HG02798 (cell line): Measurements from ENCODE around the gene NAB2.

ENCODE experiments used
- ATAC-seq: cut with Tn5 transposase; IDR thresholded peaks from one replicate; pipeline ENCODE4 v1.9.1; 2021; ENCODE audit warnings: mild to moderate bottlenecking; ENCODE audit not compliant: unreplicated experiment, poor library complexity

NAB2 gene

DNA sequence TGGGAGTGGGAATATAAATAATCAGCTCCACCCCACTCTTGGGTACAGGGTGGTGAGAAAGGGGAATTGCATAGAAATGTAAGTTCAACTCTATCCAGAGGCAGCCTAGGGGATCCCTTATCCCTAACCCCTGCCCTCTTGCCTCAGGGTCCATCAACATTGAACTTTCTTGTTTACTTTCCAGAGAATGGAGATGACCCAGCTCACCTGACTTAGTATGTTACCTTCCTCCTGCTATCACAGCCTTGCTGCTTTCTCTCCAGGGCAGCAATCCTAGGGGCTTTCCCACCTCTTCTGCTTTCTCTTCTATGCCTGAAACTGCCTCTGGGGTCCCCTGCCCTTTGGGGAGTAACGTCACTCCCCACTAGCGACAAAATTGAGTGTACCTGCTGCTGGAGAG lies 42.0 kb downstream of the NAB2 start:
- no peak for ATAC-seq

DNA sequence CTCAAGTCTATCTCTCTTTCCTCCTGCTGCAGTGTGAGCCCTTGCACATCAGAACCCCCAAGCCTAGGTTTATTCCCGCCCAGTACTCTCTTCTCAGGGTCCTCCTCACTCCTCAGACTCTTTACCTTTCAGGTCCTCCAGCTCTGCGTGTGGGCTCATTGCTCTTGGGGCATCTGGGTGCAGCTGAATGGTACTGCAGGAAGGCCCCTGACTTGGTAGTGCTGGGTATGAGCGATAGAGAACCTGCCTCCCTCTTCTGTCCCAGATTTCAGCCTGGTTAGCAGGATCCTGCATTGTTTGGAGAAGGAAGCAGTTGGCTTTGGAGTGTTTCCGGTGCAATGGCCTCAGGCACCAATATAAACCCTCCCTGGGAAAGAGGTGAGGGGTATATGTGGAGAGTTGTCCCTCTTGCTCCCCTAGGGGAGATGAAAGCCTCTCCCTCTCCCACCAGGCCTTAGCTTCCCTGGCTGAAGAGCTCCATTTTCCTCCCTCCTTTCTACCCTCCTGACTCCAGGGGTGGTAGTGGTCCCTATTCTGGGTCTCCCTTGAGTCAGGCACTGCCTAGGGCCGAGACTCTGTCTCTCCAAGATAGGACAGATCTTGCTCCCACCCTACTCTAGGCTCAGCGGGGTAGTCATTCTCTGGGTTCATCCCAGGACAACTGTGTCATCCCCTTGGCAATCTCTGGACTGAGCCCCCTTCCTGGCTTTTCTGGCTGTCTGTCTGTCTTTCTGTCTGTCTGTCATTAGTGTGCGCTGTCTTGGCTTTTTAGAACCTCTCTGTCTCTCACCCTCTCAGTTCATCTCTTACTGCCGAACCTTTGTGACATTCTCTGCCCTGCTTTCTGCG lies 43.2 kb downstream of the NAB2 start:
- no peak for ATAC-seq

DNA sequence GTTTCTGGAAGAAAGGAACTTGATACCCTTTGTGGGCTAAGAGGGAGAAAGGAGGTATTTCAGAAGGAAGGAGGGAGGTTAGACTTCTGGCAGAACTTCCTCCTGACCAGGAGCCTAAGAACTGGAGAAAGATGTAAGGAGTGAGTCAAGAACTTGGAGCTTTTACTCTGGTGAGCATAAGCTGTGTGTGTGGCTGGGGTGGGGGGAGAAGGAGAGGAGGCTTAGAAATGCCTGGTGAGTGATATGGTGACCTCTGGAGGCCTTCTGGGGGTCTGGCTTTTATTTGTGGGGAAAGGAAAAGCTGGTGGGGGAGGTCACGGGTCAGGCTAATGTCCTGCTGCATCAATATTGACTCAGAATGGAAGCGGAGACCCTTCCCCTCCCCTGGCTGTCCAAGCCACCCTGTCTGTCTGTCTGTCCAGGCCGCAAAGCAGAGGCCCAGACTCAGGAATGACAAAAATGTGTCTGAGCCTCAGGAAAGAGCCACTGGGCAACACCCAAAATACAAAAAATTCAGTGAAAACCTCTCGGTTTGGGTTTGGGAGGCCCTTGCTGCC lies 44.2 kb downstream of the NAB2 start:
- ATAC-seq = no peak

DNA sequence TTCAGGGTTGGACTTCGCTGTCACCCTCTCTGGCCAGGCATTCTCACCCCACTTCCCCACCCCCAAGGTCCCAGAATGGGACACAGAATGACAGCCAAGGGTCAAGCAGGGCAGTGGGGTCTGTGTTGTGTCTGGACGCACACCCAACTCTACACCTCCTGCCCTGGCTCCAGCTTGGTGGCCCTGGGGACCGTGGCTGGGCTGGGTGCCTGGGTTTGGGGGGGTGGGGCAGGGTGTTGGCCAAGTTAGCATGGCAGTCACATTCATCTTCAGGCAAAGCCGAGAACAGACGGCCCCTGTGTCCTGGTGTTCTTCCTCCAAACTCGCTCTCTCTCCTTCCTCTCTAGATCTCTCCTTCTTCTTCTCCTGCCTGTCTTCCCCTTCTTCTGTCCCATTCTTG lies 45.0 kb downstream of the NAB2 start:
- no peak for ATAC-seq

DNA sequence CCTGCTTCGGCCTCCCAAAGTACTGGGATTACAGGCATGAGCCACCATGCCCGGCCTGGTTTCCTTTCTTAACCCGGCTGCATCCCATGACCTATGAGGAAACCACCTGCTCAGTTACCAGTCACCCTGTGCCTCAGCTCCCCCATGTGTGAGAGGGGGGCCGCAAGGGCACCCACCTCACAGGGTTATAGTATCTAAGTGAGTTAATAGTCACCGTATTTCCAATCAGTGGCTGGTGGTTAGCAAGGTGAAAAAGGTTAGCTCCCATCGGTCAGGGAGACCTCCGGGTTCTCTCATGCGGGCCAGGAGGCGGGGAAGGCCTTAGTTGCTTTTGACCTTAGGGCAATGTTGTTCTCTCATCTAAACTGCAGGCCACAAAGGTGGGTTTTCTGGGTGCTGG lies 46.0 kb downstream of the NAB2 start:
- no peak for ATAC-seq

DNA sequence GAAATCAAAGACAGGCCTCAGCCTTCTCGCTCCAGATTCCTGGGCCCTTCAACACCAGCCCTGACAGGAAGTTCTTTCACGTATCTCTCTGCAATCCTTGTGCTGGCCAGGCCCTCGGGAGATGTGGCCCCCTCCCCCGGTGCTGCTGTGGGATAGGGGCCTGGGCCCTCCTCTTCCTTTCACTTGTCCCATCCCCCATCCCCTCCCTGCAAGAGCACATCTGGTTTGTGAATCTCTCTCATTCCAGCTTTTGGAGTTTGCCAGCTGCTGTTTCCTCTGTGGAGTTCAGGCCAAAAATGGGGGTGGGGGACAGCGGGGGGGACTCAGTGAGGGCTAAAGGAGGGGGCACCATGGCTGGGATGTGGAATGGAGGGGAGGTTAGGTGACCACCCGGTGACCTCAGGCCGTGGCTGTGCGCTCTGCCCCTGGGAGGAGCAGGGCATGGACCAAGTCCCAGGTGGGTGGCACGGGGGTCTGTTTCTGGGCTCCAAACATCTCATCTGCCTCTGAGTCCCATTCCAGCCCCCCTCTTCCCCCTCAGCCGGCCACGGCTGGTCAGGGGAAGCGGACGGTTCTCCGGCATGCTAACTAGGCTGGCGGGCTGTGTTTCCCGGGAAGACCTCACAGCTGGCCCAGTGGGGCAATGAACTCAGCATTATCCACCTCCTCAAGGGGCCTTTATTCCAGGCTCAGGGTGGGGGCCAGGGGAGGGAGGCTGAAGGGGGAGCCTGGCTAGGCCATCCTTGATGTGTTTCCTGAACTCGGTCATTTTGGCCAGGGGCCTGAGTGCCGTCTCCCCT lies 46.8 kb downstream of the NAB2 start:
- ATAC-seq = no peak

DNA sequence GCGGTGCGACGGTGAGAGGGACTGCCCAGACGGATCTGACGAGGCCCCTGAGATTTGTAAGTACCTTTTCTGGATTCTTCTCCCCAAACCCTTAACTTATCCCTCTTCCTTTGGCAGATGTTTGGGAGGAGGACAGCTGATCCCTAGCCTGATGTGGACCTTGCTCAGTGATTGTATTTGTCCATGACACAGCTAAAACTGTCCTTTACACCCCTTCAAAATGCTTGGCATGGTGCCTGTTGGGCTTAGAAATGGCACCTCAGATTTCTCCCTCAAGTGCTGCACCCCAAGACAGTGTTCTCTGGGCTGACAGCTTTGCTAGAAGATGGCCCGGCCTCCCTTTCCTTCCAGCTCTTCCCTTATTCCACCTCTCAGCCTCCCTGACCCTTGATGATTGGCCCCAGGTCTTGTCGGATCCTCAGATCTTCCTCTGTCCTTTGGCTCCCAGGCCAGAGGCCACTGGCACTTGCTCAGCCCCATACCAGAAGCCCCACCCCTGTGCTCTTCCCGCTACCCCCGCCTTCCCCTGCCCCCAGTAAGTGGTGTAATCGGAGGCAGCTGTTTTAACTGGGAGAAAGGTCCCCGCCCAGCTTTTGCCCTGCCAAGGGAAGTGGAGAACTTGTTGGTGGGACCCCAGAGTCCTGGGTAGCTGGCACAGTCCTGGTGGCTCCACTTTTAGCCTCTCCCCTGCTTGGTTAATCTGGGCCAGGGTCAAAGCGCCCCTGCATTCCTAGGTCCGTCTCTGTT lies 49.8 kb downstream of the NAB2 start:
- no peak for ATAC-seq

DNA sequence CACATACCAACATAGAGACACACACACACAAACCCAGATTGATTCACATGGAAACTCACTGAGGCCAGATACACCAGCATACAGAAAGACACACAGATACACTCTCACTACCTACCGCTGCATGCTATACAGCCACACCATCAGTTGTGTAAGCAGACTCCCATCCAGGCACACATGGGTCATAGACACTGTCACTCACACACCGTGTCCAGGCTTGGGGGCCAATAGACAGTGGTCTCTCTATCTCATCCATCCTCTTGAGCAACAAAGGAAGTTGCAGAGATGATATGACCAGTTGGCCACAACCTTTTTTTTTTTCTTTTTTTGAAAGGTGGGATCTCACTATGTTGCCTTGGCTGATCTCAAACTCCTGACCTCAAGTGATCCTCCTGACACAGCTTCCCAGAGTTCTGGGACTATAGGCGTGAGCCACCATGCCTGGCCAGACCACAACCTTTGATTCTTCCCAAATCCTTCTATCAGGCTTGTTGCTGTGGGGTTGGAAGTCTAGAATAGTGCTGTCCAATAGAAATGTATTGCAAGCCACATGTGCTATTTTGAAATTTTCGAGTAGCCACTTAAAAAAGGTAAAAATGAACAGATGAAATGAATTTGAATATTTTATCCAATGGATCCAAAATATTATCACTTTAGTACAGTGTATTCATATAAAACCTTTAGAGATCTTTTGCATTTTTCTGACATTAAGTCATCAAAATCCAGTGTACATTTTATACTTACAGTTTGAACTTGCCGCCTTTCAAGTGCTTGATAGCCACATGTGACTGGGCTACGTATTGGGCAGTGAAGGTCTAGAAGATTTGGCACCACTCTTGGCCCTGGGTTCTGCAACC lies 51.1 kb downstream of the NAB2 start:
- no peak for ATAC-seq

DNA sequence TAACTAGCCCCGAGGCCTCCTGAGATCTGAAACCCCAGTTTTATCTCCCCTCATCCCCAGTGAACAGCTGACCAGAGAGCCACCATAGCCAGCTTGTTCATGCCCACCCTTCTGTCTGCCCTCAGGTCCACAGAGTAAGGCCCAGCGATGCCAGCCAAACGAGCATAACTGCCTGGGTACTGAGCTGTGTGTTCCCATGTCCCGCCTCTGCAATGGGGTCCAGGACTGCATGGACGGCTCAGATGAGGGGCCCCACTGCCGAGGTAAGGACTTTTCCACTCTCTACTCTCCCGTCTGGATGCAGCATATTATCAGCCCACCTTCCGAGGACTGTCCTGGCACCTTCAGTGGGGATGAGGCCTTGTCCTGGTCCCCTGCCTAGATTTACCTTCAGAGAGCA lies 52.3 kb downstream of the NAB2 start:
- ATAC-seq = no peak

DNA sequence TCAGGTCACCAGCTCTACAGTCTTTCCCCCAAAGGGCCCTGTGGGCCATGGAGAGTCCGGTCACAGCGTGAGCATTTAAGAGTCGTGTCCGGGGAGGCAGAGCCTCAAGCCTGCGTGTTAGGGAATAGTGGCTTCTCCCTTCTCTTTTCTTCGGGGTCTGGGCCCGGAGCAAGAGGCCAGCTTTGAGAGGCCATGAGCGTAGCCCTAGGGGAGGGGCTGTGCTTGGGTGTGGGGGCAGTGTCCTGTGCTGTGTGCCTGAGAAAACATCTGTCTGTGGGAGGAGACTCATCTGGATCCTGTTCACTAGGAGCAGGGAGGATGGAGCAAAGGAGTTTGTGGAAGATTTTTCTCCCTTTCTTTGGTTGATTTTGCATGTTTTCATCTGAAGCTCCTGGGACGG lies 53.2 kb downstream of the NAB2 start:
- ATAC-seq = no peak

DNA sequence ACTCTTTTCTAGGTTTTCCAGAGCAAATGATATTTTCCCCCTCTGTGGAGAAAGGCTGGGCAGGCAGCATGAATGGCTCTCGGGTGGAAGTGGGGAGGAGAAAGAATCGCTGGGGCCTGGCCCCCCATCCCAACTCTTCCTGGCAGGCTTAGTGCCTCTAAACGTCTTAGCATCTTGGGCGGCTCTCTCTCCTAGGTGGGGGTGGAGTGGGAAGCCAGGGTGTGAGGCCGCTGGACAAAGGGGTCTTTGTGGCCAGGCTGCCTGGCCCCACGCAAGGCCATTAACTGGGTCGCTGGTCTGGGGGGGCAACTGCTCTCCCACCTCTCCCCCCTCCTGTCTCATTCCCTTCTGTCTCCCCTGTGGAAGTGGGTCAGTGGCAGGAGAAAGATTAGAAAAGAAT lies 53.8 kb downstream of the NAB2 start:
- ATAC-seq = no peak

DNA sequence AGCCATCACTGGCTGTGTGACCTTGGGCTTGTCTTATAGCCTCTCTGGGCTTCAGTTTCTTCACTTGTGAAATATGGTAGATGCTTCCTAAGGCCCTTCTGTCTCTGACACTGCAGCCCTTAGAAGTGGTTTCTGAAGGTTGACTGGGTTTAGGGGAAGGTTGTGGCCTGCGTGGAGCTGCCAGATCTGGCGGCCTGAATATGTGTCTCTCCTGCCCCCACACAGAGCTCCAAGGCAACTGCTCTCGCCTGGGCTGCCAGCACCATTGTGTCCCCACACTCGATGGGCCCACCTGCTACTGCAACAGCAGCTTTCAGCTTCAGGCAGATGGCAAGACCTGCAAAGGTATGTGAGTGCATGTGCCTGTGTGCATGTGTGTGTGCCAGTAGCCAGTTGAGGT lies 54.5 kb downstream of the NAB2 start:
- ATAC-seq = no peak
